Spleen (tissue), 7 donors: ENCODE measurements around the gene TBC1D22A.

ENCODE experiments used
- CTCF ChIP-seq, 11 experiments: fragments of 200-600 bp in 7 of 11; fragments of 450-650 bp in 4 of 11; sonication (generic) in 4 of 11; IDR thresholded peaks in 8 of 11; conservative IDR thresholded peaks in 3 of 11; 1 replicate in 7 of 11; 2 replicates in 4 of 11; pipeline versions ENCODE4 v1.4.0 to v1.8.0; 2016 to 2021; ENCODE audit warnings: antibody characterized with exemption in 11 of 11, inconsistent platforms in 4 of 11, mild to moderate bottlenecking in 1 of 11
- POLR2A ChIP-seq, 3 donors: fragments of 450-650 bp; IDR thresholded peaks; one replicate each; pipeline ENCODE4 v1.5.1; 2017; ENCODE audit warnings: antibody characterized with exemption in 3 of 3, mild to moderate bottlenecking in 1 of 3
- POLR2AphosphoS5 ChIP-seq, 3 donors: sonication (generic); formaldehyde crosslinking; IDR thresholded peaks; one replicate each; pipeline ENCODE4 v1.5.1; 2017; ENCODE audit warnings: antibody characterized with exemption in 3 of 3
- donor health status: DM: no; HTN: no; CAD: no; lungs with moderate emphysema.
- donor health status: DM: no; HTN: no; CAD: no.
- donor health status: DM: no; HTN: no; CAD: no.

DNA sequence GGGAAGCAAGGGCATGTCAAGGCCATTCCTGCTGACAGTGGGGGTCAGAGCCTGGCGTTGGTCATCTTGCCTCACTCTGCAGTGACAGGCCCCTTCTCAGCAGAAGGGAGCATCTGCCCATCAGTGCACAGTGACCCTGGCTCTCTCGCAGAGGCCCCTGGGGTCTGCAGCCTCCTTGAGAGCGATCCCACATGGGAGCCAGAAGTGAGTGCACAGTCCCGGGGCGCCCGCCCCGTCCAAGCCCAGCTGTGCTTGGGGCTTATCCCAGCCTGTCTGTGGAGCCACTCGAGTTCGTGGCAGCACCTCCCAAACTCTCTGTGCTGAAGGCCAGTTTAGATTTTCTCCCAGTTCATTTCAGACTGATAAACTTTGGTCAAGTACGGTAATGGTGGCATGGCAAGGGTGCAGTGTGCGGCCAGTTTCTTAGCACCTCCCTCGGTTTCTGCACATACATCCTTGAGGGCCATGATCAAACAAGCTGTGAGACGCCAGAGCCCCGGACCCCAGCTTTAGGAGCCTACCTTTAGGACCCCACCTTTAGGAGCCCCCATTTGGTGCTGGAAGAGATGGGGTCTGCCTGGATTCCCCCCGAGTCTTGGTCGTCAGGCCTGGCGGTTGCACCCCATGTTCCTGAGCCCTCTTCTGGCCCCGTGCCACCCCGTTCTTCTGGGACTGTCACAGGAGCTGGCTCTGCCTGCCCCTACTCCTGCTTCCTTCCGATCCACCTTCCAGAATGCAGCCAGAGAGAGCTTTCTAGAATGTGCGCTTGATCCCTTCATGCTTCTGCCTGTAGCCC lies 369.4 kb downstream of the TBC1D22A start:
- TF ChIP-seq CTCF (IDR thresholded peaks at IDR 0.05 in 8 of 11, conservative IDR thresholded peaks at IDR 0.05 in 3 of 11) (no peak), POLR2A (IDR thresholded peaks at IDR 0.05) (no peak), POLR2AphosphoS5 (IDR thresholded peaks at IDR 0.05) (no peak)
